Keratinocyte (primary cell): Measurements from ENCODE around the gene ARL15. TPM values are rescaled to one million over a fixed set of nuclear protein-coding genes. Genes with fewer than 3 reads are reported as not detected.

Experiments used
- DNase-seq: peaks from one replicate; pipeline ENCODE4 v3.0.0-alpha.2; 2011; ENCODE audit warnings: low read depth, missing footprints, low spot score
- FAIRE-seq: peaks from 2 replicates; lab custom pipeline; 2011; peaks lifted over from hg19 to GRCh38; lab: Jason Lieb, UNC
- H2AFZ ChIP-seq: 2 replicates; pipeline ENCODE4 v1.6.0; 2012; ENCODE audit warnings: low read length, control low read depth, inconsistent platforms; ENCODE audit not compliant: control insufficient read depth
- H3K27ac ChIP-seq: 2 replicates; pipeline ENCODE4 v1.5.1; 2011; ENCODE audit warnings: low read length; ENCODE audit not compliant: control insufficient read depth, insufficient read depth
- H3K27me3 ChIP-seq: 3 replicates; pipeline ENCODE4 v1.6.0; 2011; ENCODE audit warnings: low read length; ENCODE audit not compliant: control insufficient read depth, insufficient read depth; ENCODE audit errors: extremely low read depth
- H3K36me3 ChIP-seq, 2 experiments: 2 replicates in 1 of 2; 3 replicates in 1 of 2; pipeline ENCODE4 v1.5.1; 2011; ENCODE audit warnings: low read length in 2 of 2, mild to moderate bottlenecking in 1 of 2; ENCODE audit not compliant: control insufficient read depth in 2 of 2, insufficient read depth in 2 of 2; ENCODE audit errors: extremely low read depth in 1 of 2
- H3K4me1 ChIP-seq: 3 replicates; pipeline ENCODE4 v1.5.1; 2011; ENCODE audit warnings: low read length; ENCODE audit not compliant: control insufficient read depth, insufficient read depth; ENCODE audit errors: extremely low read depth
- H3K4me2 ChIP-seq: 3 replicates; pipeline ENCODE4 v1.6.0; 2011; ENCODE audit warnings: low read depth, low read length; ENCODE audit not compliant: control insufficient read depth, insufficient read depth; ENCODE audit errors: extremely low read depth
- H3K4me3 ChIP-seq, 3 experiments: fragments of 200-600 bp in 1 of 3; sonication (generic) in 1 of 3; 2 replicates in 2 of 3; 3 replicates in 1 of 3; pipeline ENCODE4 v1.5.1; 2011 to 2016; ENCODE audit warnings: low read length in 3 of 3, mild to moderate bottlenecking in 3 of 3, control low read depth in 2 of 3, inconsistent platforms in 1 of 3, low read depth in 1 of 3, mixed read lengths in 1 of 3, mixed run types in 1 of 3, moderate library complexity in 1 of 3; ENCODE audit not compliant: control insufficient read depth in 2 of 3, insufficient read depth in 2 of 3; ENCODE audit errors: extremely low read depth in 1 of 3
- H3K79me2 ChIP-seq: 2 replicates; pipeline ENCODE4 v1.6.0; 2012; ENCODE audit warnings: low read length; ENCODE audit not compliant: control insufficient read depth, insufficient read depth
- H3K9ac ChIP-seq: 3 replicates; pipeline ENCODE4 v1.6.0; 2011; ENCODE audit warnings: low read length; ENCODE audit not compliant: control insufficient read depth, insufficient read depth; ENCODE audit errors: extremely low read depth
- H3K9me1 ChIP-seq: 3 replicates; pipeline ENCODE4 v1.6.0; 2011; ENCODE audit warnings: low read length; ENCODE audit not compliant: control insufficient read depth, insufficient read depth; ENCODE audit errors: extremely low read depth
- H3K9me3 ChIP-seq: 2 replicates; pipeline ENCODE4 v1.5.1; 2012; ENCODE audit warnings: low read depth, low read length; ENCODE audit not compliant: control insufficient read depth
- H4K20me1 ChIP-seq: 3 replicates; pipeline ENCODE4 v1.6.0; 2011; ENCODE audit warnings: low read length; ENCODE audit not compliant: control insufficient read depth, insufficient read depth; ENCODE audit errors: extremely low read depth
- EZH2 ChIP-seq: IDR thresholded peaks from one replicate; pipeline ENCODE4 v1.6.1; 2012; ENCODE audit warnings: inconsistent platforms, mild to moderate bottlenecking, low read length, moderate library complexity
- dilution Hi-C: fragments of 300-500 bp; cut with MboI; formaldehyde crosslinking; loops from one replicate; pipeline ENCODE4 v1.7.0; 2020; ENCODE audit warnings: low sequenced_read_pairs; ENCODE audit not compliant: extremely low pct_ligation_motif_present
- polyA plus RNA-seq, 5 experiments: library from polyadenylated mRNA; depleted of rRNA in 3 of 5; stranded (reverse) in 3 of 5; stranded (forward) in 1 of 5; unstranded in 1 of 5; fragments of >200 nt; gene quantifications; 1 replicate in 1 of 5; 2 replicates in 3 of 5; 3 replicates in 1 of 5; pipeline versions ENCODE4 v1.2.1 to v1.2.3, GENCODE V29; 2011 to 2012; ENCODE audit warnings: missing spikeins in 2 of 5, low read depth in 1 of 5, low replicate concordance in 1 of 5
- TF ChIP-seq, protein P1 (sequence below), 3 experiments: IDR thresholded peaks in 1 of 3; conservative IDR thresholded peaks in 1 of 3; optimal IDR thresholded peaks in 1 of 3; 2 replicates in 2 of 3; 3 replicates in 1 of 3; pipeline versions ENCODE3 to v1.5.1; 2011; ENCODE audit warnings: low read length in 3 of 3, mild to moderate bottlenecking in 3 of 3, moderate library complexity in 2 of 3, control low read depth in 1 of 3, inconsistent platforms in 1 of 3; ENCODE audit not compliant: insufficient read depth in 2 of 3; ENCODE audit errors: extremely low read depth in 1 of 3

Gene ARL15
- polyA plus RNA-seq, 1 donor (not counting 4 experiments of a cell fraction or from before 2014, with no cell fraction given) = 19.7 TPM

- Histone ChIP-seq H3K27ac (no peak overlapping the region), H2AFZ (no peak overlapping the region), H3K27me3 (no peaks in the 10 kb centered on the region), H3K9ac (no peak overlapping the region), H3K36me3 (no peaks in the 10 kb centered on the region), H3K79me2 (no peaks in the 10 kb centered on the region), H3K9me3 (no peaks in the 10 kb centered on the region), H3K4me2 (no peak overlapping the region), H3K9me1 (no peaks in the 10 kb centered on the region), H3K4me1 (no peaks in the 10 kb centered on the region), H4K20me1 (no peaks in the 10 kb centered on the region), H3K4me3 (no peak overlapping the region)
- DNase-seq = no peak
- FAIRE-seq = no peak
- dilution Hi-C loops = no loop called here
- TF ChIP-seq, protein P1, sequence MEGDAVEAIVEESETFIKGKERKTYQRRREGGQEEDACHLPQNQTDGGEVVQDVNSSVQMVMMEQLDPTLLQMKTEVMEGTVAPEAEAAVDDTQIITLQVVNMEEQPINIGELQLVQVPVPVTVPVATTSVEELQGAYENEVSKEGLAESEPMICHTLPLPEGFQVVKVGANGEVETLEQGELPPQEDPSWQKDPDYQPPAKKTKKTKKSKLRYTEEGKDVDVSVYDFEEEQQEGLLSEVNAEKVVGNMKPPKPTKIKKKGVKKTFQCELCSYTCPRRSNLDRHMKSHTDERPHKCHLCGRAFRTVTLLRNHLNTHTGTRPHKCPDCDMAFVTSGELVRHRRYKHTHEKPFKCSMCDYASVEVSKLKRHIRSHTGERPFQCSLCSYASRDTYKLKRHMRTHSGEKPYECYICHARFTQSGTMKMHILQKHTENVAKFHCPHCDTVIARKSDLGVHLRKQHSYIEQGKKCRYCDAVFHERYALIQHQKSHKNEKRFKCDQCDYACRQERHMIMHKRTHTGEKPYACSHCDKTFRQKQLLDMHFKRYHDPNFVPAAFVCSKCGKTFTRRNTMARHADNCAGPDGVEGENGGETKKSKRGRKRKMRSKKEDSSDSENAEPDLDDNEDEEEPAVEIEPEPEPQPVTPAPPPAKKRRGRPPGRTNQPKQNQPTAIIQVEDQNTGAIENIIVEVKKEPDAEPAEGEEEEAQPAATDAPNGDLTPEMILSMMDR (optimal IDR thresholded peaks at IDR 0.05 in 1 of 3, IDR thresholded peaks at IDR 0.05 in 1 of 3, conservative IDR thresholded peaks at IDR 0.05 in 1 of 3; ENCODE audit: extremely low read depth in 1 of 3, insufficient read depth in 2 of 3, low read length in 3 of 3) = no peak
These were observed 386.4 kb downstream of the ARL15 start for GRCh38 chr5:53923961-53924360.

DNA sequence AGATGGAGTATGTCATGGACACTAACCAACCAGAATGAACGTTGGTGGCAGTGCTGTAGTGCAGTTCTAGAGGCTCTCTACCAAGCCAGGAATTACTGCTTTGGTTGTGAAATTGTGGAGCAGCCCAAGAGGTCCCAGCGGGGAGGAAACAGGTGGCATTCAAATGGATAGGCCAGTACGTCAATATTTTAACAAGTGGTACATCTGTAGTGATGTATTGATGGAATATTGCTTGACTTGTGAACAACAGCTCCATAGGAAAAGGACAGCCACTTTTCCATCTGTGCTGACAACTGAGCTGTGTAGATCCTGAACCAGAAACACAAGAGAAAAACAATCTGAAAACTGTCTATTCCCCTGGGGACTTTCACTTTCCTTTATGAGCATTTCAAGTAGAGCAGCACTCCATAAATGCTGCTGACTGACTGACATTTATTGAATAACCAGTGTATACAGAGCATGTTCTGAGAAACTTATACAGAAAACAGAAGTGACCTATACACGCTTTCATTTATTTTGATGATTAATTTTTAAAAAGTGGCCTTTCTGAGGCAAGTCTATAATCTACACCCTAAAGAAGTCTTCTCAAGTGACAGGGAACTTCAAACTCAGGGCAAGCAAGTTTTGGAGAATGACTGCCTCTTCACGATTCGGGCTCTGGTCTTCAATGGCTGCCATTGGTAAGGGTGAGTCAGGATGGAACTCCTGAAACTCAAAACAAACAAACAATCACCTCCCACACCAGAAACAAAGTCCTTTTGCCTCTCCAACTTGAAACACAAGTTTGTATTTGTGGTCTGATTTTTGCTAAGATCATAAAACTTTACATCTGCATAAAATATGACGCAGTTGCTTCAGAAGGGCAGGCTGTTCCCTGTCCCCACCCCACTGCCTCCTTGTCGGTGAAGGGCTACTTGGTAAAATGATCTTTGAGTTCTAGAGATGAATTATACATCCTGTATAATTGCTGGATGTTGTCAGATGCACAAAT is 387.6 kb downstream of the ARL15 start:
- no peaks in the 10 kb centered on the region for H3K9me3 ChIP-seq
- DNase-seq (no peak), FAIRE-seq (no peak)
- no peak overlapping the region for H3K27ac ChIP-seq
- no peaks in the 10 kb centered on the region for H3K79me2 ChIP-seq
- no peak overlapping the region for H3K4me3 ChIP-seq
- no peaks in the 10 kb centered on the region for H3K4me1 ChIP-seq
- no peak overlapping the region for H3K9ac ChIP-seq
- no peaks in the 10 kb centered on the region for H3K27me3 ChIP-seq
- no peaks in the 10 kb centered on the region for H3K9me1 ChIP-seq
- H3K4me2 ChIP-seq = no peak overlapping the region
- H4K20me1 ChIP-seq = no peaks in the 10 kb centered on the region
- no peak for TF ChIP-seq EZH2
- TF ChIP-seq, protein P1 (optimal IDR thresholded peaks at IDR 0.05 in 1 of 3, IDR thresholded peaks at IDR 0.05 in 1 of 3, conservative IDR thresholded peaks at IDR 0.05 in 1 of 3; ENCODE audit: extremely low read depth in 1 of 3, insufficient read depth in 2 of 3, low read length in 3 of 3) = no peak
- dilution Hi-C loops = no loop called here
- H2AFZ ChIP-seq = no peak overlapping the region
- H3K36me3 ChIP-seq = no peaks in the 10 kb centered on the region
